ENCODE measurements around the gene LDOC1. TPM values are rescaled to one million over a fixed set of nuclear protein-coding genes. Genes with fewer than 3 reads are reported as not detected.
"Not testable (repeated sequence)": the region's sequence is repeated elsewhere in the genome, so short reads cannot be mapped to it uniquely, and the experiment has no call there.

Gene LDOC1
- 10 to 100 TPM; 50.9 to 78.9 (median 75.0) TPM for polyA plus RNA-seq (ENCODE audit: insufficient read length in 4 of 4)

- DNase-seq (ENCODE audit: low read depth in 4 of 4, low spot score in 3 of 4) = peak in 2 of 4 donors; percentile 49 to 51
These were observed at the start of gene LDOC1 for GRCh38 chrX:141176586-141177451. TSS of gene LDOC1 (minus strand) at chrX:141177129. CDS start at chrX:141177021, 108 bp downstream.

GRCh38 chrX:141221611-141222010 is 44.7 kb upstream of the LDOC1 start:
- DNase-seq (ENCODE audit: low read depth in 4 of 4, low spot score in 3 of 4) = no peak

GRCh38 chrX:141220342-141221008 is 43.5 kb upstream of the LDOC1 start:
- DNase-seq (ENCODE audit: low read depth in 4 of 4, low spot score in 3 of 4) = no peak

GRCh38 chrX:141214196-141214595 is 37.3 kb upstream of the LDOC1 start:
- DNase-seq (ENCODE audit: low read depth in 4 of 4, low spot score in 3 of 4) = no peak

- DNase-seq (ENCODE audit: low read depth in 4 of 4, low spot score in 3 of 4) = no peak
These were observed 25.0 kb upstream of the LDOC1 start for GRCh38 chrX:141201962-141202361.

- not testable (repeated sequence) for DNase-seq (ENCODE audit: low read depth in 4 of 4, low spot score in 3 of 4)
These were observed 11.6 kb upstream of the LDOC1 start for GRCh38 chrX:141188573-141188972.

GRCh38 chrX:141185366-141185765 is 8.4 kb upstream of the LDOC1 start:
- DNase-seq (ENCODE audit: low read depth in 4 of 4, low spot score in 3 of 4) = no peak

- DNase-seq (ENCODE audit: low read depth in 4 of 4, low spot score in 3 of 4) = no peak
These were observed 6.1 kb upstream of the LDOC1 start for GRCh38 chrX:141183000-141183399.

GRCh38 chrX:141180851-141181250 is 3.9 kb upstream of the LDOC1 start:
- no peak for DNase-seq (ENCODE audit: low read depth in 4 of 4, low spot score in 3 of 4)

- DNase-seq (ENCODE audit: low read depth in 4 of 4, low spot score in 3 of 4) = no peak
These were observed 1.1 kb downstream of the LDOC1 start for GRCh38 chrX:141175786-141176185.

- no peak for DNase-seq (ENCODE audit: low read depth in 4 of 4, low spot score in 3 of 4)
These were observed 12.5 kb downstream of the LDOC1 start for GRCh38 chrX:141164406-141164805.

- DNase-seq (ENCODE audit: low read depth in 4 of 4, low spot score in 3 of 4) = no peak
These were observed 18.8 kb downstream of the LDOC1 start for GRCh38 chrX:141158084-141158483.

GRCh38 chrX:141155231-141155630 is 21.7 kb downstream of the LDOC1 start:
- DNase-seq (ENCODE audit: low read depth in 4 of 4, low spot score in 3 of 4) = not testable (repeated sequence)

GRCh38 chrX:141142946-141143345 is 34.0 kb downstream of the LDOC1 start:
- DNase-seq (ENCODE audit: low read depth in 4 of 4, low spot score in 3 of 4) = no peak

- DNase-seq (ENCODE audit: low read depth in 4 of 4, low spot score in 3 of 4) = no peak
These were observed 43.7 kb downstream of the LDOC1 start for GRCh38 chrX:141133272-141133671.

GRCh38 chrX:141127146-141127545 is 49.8 kb downstream of the LDOC1 start:
- DNase-seq (ENCODE audit: low read depth in 4 of 4, low spot score in 3 of 4) = no peak

Other genes starting within 250 kb of the LDOC1 start
- gene SPANXB1, start 174.5 kb downstream of the LDOC1 start, polyA plus RNA-seq (ENCODE audit: insufficient read length in 4 of 4) = not detected
- not detected for gene SPANXC, start 65.4 kb upstream of the LDOC1 start, polyA plus RNA-seq (ENCODE audit: insufficient read length in 4 of 4)

Data from left renal pelvis (tissue), 4 donors.